Retinal pigment epithelial cell (primary cell): ENCODE data around the gene EGFR.

Experiments used
- DNase-seq: peaks from one replicate; pipeline ENCODE4 v3.0.0-alpha.2; 2010; ENCODE audit warnings: low read depth
- H3K4me3 ChIP-seq: 2 replicates; pipeline ENCODE4 v1.5.1; 2011; ENCODE audit warnings: mild to moderate bottlenecking, low read length, control low read depth, moderate library complexity
- TF ChIP-seq, protein P1 (sequence below): conservative IDR thresholded peaks from 2 replicates; pipeline ENCODE4 v1.5.1; 2011; ENCODE audit warnings: low read depth, low read length, control low read depth, inconsistent platforms

Gene EGFR

DNA sequence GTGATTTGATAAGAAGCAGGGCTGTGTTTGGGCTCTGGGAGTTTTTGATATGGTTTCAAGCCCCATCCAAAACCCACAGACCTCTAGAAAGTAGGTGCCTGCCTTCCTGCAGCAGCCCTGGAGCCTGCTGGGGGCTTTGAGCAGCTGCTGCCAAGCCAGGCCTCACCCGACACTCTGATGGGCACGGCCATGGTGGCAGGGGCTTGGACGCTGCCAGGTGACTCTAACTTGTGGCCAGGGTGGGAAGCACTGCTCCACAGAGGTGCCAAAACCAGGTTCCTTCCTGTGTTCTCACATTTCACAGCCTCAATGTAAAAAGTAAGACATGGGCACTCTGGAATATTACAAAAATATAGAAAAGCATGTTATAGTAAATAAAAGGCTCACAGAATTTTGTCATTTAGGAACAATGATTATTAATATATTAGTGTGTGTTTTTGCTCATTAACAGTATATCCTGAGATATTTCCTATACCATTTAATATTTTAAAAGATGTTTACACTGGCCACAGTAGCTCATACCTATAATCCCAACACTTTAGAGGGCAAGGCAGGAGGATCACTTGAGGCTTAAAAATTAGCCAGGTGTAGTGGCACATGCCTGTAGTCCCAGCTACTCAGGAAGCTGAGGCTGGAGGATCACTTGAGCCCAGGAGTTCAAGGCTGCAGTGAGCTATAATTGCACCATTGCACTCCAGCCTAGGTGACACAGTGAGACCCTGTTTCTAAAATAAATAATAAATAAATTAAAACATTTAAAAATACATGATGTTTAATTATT, 95.1 kb downstream of the EGFR start:
- no peak for DNase-seq
- TF ChIP-seq, protein P1, sequence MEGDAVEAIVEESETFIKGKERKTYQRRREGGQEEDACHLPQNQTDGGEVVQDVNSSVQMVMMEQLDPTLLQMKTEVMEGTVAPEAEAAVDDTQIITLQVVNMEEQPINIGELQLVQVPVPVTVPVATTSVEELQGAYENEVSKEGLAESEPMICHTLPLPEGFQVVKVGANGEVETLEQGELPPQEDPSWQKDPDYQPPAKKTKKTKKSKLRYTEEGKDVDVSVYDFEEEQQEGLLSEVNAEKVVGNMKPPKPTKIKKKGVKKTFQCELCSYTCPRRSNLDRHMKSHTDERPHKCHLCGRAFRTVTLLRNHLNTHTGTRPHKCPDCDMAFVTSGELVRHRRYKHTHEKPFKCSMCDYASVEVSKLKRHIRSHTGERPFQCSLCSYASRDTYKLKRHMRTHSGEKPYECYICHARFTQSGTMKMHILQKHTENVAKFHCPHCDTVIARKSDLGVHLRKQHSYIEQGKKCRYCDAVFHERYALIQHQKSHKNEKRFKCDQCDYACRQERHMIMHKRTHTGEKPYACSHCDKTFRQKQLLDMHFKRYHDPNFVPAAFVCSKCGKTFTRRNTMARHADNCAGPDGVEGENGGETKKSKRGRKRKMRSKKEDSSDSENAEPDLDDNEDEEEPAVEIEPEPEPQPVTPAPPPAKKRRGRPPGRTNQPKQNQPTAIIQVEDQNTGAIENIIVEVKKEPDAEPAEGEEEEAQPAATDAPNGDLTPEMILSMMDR, result no peak
- no peak overlapping the region for H3K4me3 ChIP-seq

GRCh38 chr7:55117286-55117685, 98.5 kb downstream of the EGFR start:
- TF ChIP-seq, protein P1, result no peak
- no peak for DNase-seq
- H3K4me3 ChIP-seq, result no peak overlapping the region

GRCh38 chr7:55118426-55118825, 99.6 kb downstream of the EGFR start:
- no peak for DNase-seq
- H3K4me3 ChIP-seq, result no peak overlapping the region
- TF ChIP-seq, protein P1, result no peak

GRCh38 chr7:55119571-55119970, 100.8 kb downstream of the EGFR start:
- TF ChIP-seq, protein P1, result no peak
- no peak overlapping the region for H3K4me3 ChIP-seq
- DNase-seq, result no peak

GRCh38 chr7:55120074-55120473, 101.3 kb downstream of the EGFR start:
- TF ChIP-seq, protein P1, result no peak
- no peak overlapping the region for H3K4me3 ChIP-seq
- no peak for DNase-seq

DNA sequence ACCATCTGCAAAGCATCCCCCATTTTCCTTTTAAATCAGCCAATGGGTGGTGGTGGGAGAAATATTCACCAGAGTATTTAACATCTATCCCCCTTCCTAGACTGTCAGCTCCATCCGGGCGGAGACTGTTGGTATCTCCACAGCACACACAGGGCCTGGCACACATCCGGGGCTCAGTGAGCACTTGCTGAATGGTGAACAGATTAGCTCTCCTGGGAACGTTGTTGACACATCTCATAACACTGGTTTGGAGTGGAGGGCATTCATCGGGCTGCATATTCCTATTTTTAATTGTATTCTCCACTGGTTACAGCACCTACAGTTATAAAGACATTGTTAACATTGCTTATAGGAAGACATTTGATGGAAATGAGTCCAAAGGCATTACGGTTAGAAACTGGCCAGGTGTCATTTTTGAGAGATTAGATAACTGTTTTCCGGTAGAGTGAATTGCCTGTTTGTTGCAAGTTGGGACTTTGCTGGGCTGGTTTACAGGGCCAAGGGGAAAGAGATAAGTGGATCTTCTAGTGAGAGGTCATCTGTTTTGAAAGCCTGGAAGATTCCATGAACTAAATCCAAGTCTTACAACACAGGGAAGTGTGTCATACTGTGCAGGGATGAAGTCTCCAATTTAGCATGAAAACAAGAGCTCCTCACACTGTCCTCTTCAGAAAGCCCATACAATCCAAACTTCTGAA, 101.8 kb downstream of the EGFR start:
- DNase-seq, result no peak
- TF ChIP-seq, protein P1, result no peak
- H3K4me3 ChIP-seq, result no peak overlapping the region

- H3K4me3 ChIP-seq, result no peak overlapping the region
- no peak for DNase-seq
- TF ChIP-seq, protein P1, result no peak
Observed at GRCh38 chr7:55121249-55121648, 102.4 kb downstream of the EGFR start.
